SK-N-SH (cell line): Measurements from ENCODE around the gene GNPTAB. TPM values are rescaled to one million over a fixed set of nuclear protein-coding genes. Genes with fewer than 3 reads are reported as not detected.

Experiments used
- CTCF ChIA-PET: fragments of 300-600, 350-600 bp; formaldehyde crosslinking; extraction: SDS; loops from one replicate; lab custom pipeline; 2021; lab: Yijun Ruan, JAX
- POLR2A ChIA-PET: fragments of 350-600 bp; sonication (Branson Sonifier 250); formaldehyde crosslinking; extraction: SDS; loops from one replicate; lab custom pipeline; 2020; ENCODE audit warnings: antibody characterized with exemption, inconsistent platforms; lab: Yijun Ruan, JAX
- DNase-seq: peaks from one replicate; pipeline ENCODE4 v3.0.0; 2012
- H2AFZ ChIP-seq: fragments of 200-600 bp; sonication (generic); 2 replicates; pipeline ENCODE4 v1.8.1; 2016; ENCODE audit warnings: antibody characterized with exemption, mild to moderate bottlenecking, low read depth
- H3F3A ChIP-seq: fragments of 200-600 bp; sonication (generic); replicated peaks from 2 replicates; pipeline ENCODE3; 2016; ENCODE audit warnings: antibody characterized with exemption, mild to moderate bottlenecking; ENCODE audit not compliant: insufficient read depth
- H3K27ac ChIP-seq, 2 experiments: fragments of 200-500 bp in 1 of 2; fragments of 200-600 bp in 1 of 2; sonication (Bioruptor generic) in 1 of 2; sonication (generic), shearing (Covaris generic) in 1 of 2; 2 replicates each; pipeline versions ENCODE4 v1.5.1 to v1.6.1; 2014 to 2016; ENCODE audit warnings: low read depth in 2 of 2, inconsistent platforms in 1 of 2, low read length in 1 of 2, mild to moderate bottlenecking in 1 of 2, mixed read lengths in 1 of 2
- H3K27me3 ChIP-seq: fragments of 200-600 bp; sonication (generic), shearing (Covaris generic); 2 replicates; pipeline ENCODE4 v1.6.1; 2016; ENCODE audit warnings: mixed run types; ENCODE audit not compliant: insufficient read depth
- H3K36me3 ChIP-seq, 2 experiments: fragments of 200-500 bp in 1 of 2; fragments of 200-600 bp in 1 of 2; sonication (Bioruptor generic) in 1 of 2; sonication (generic) in 1 of 2; replicated peaks in 1 of 2; 2 replicates each; pipeline versions ENCODE3 to v1.5.1; 2014 to 2016; ENCODE audit warnings: low read length in 1 of 2, mild to moderate bottlenecking in 1 of 2; ENCODE audit not compliant: insufficient read depth in 2 of 2, control insufficient read depth in 1 of 2
- H3K4me1 ChIP-seq, 2 experiments: fragments of 200-500 bp in 1 of 2; fragments of 200-600 bp in 1 of 2; sonication (Bioruptor generic) in 1 of 2; sonication (generic), shearing (Covaris generic) in 1 of 2; 2 replicates each; pipeline versions ENCODE4 v1.5.1 to v1.6.1; 2014 to 2016; ENCODE audit warnings: low read depth in 1 of 2, low read length in 1 of 2, mixed run types in 1 of 2; ENCODE audit not compliant: insufficient read depth in 2 of 2, control insufficient read depth in 1 of 2
- H3K4me2 ChIP-seq: fragments of 200-600 bp; sonication (generic), shearing (Covaris generic); 2 replicates; pipeline ENCODE4 v1.6.1; 2017; ENCODE audit warnings: mixed run types
- H3K4me3 ChIP-seq, 2 experiments: fragments of 200-500 bp in 1 of 2; fragments of 200-600 bp in 1 of 2; sonication (Bioruptor generic) in 1 of 2; sonication (generic), shearing (Covaris generic) in 1 of 2; 2 replicates each; pipeline versions ENCODE4 v1.5.1 to v1.8.1; 2014 to 2016; ENCODE audit warnings: low read depth in 2 of 2, inconsistent platforms in 1 of 2, low read length in 1 of 2, mild to moderate bottlenecking in 1 of 2, mixed read lengths in 1 of 2, moderate library complexity in 1 of 2
- H3K79me2 ChIP-seq: fragments of 200-600 bp; sonication (generic); 2 replicates; pipeline ENCODE4 v1.8.1; 2017; ENCODE audit warnings: mild to moderate bottlenecking; ENCODE audit not compliant: insufficient read depth
- H3K9ac ChIP-seq: fragments of 200-600 bp; sonication (generic); 2 replicates; pipeline ENCODE4 v1.6.1; 2017; ENCODE audit warnings: mixed run types
- H3K9me2 ChIP-seq: fragments of 200-600 bp; sonication (generic); 2 replicates; pipeline ENCODE4 v1.6.1; 2017; ENCODE audit warnings: mixed run types
- H3K9me3 ChIP-seq: fragments of 200-600 bp; sonication (generic); 2 replicates; pipeline ENCODE4 v1.6.1; 2017; ENCODE audit warnings: mixed run types, mild to moderate bottlenecking, moderate library complexity
- H4K20me1 ChIP-seq: fragments of 200-600 bp; sonication (generic); 2 replicates; pipeline ENCODE4 v1.6.1; 2017; ENCODE audit warnings: mild to moderate bottlenecking, mixed run types; ENCODE audit not compliant: insufficient read depth
- CHD2 ChIP-seq: fragments of 150-350 bp; IDR thresholded peaks from 2 replicates; pipeline ENCODE4 v1.6.1; 2018; ENCODE audit warnings: low read length; ENCODE audit not compliant: partially characterized antibody
- ELF1 ChIP-seq: IDR thresholded peaks from 2 replicates; pipeline ENCODE4 v1.4.0; 2012
- EP300 ChIP-seq, 2 experiments: IDR thresholded peaks; 2 replicates each; pipeline versions ENCODE4 v1.4.0 to v1.6.1; 2012; ENCODE audit warnings: borderline replicate concordance in 1 of 2, low read depth in 1 of 2, low read length in 1 of 2
- GABPA ChIP-seq: IDR thresholded peaks from 2 replicates; pipeline ENCODE4 v1.4.0; 2012; ENCODE audit warnings: low read depth, mild to moderate bottlenecking
- NFIC ChIP-seq: IDR thresholded peaks from 2 replicates; pipeline ENCODE4 v1.4.0; 2012; ENCODE audit warnings: borderline replicate concordance
- NRF1 ChIP-seq: IDR thresholded peaks from 2 replicates; pipeline ENCODE4 v1.6.1; 2012; ENCODE audit warnings: low read depth, mild to moderate bottlenecking, low read length
- POLR2AphosphoS5 ChIP-seq: IDR thresholded peaks from 2 replicates; pipeline ENCODE4 v1.6.1; 2012; ENCODE audit warnings: low read depth, low read length
- RAD21 ChIP-seq: IDR thresholded peaks from 2 replicates; pipeline ENCODE4 v1.6.1; 2012; ENCODE audit warnings: mild to moderate bottlenecking, low read length
- RCOR1 ChIP-seq: fragments of 150-350 bp; IDR thresholded peaks from 2 replicates; pipeline ENCODE4 v1.6.1; 2017; ENCODE audit warnings: antibody characterized with exemption, low read length
- RFX5 ChIP-seq: IDR thresholded peaks from 2 replicates; pipeline ENCODE4 v1.6.1; 2012; ENCODE audit warnings: mild to moderate bottlenecking, improper control_type of control experiment, low read length
- SMC3 ChIP-seq: IDR thresholded peaks from 2 replicates; pipeline ENCODE4 v1.6.1; 2012; ENCODE audit warnings: low read depth, low read length, improper control_type of control experiment
- TAF1 ChIP-seq: IDR thresholded peaks from 2 replicates; pipeline ENCODE4 v1.6.1; 2012; ENCODE audit warnings: low read depth, mild to moderate bottlenecking, low read length, moderate library complexity, borderline replicate concordance
- TCF12 ChIP-seq: IDR thresholded peaks from 2 replicates; pipeline ENCODE4 v1.4.0; 2012
- WGBS: methylation state at CpG from one replicate; pipeline ENCODE4 v1.1.6; 2017; ENCODE audit warnings: low lambda C conversion rate; 5-methylcytosine and 5-hydroxymethylcytosine counted together
- polyA plus RNA-seq, 3 experiments: library from polyadenylated mRNA; depleted of rRNA; stranded (reverse); fragments of >200 nt; gene quantifications; 2 replicates each; pipeline ENCODE4 v1.2.3, GENCODE V29; 2012
- TF ChIP-seq, protein P1 (sequence below): IDR thresholded peaks from 2 replicates; pipeline ENCODE4; 2012
- TF ChIP-seq, protein P2 (sequence below): IDR thresholded peaks from 2 replicates; pipeline ENCODE4 v1.6.1; 2012; ENCODE audit warnings: mild to moderate bottlenecking, low read depth, low read length, moderate library complexity

Gene GNPTAB
- polyA plus RNA-seq, 1 of the 3 experiments (the other 2 are of a cell fraction) = 18.8 TPM

DNA sequence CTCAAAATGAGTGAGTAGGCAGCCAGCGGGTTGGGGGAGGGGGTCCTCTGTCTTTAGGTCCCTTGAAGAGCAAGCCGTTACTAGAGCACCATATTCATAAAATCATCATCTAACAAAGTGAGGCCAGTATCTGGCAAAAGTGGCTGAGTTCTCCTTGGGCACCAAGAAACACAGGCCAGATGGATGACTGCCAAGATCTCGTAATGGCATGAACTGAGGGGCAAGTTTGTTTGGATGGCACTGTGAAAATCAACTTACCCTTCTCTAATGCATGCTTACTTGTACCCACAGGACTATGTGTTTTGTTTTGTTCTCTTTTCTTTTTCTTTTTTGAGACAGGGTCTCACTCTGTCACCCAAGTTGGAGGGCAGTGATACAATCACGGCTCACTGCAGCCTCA is 41.6 kb downstream of the GNPTAB start:
- no peaks in the 10 kb centered on the region for H3K9me3 ChIP-seq
- H3K4me2 ChIP-seq = no peak overlapping the region
- no peaks in the 10 kb centered on the region for H3K27me3 ChIP-seq
- no peaks in the 10 kb centered on the region for H3K4me1 ChIP-seq
- DNase-seq = no peak
- CTCF ChIA-PET = interaction anchor here (0.6 kb wide), 1 partner anchor 16 kb away, joined by 4 read pairs; no protein-coding TSS in a partner anchor
- H3K9me2 ChIP-seq = no peaks in the 10 kb centered on the region
- TF ChIP-seq TAF1 (no peak), RCOR1 (no peak), RAD21 (no peak), GABPA (no peak), TCF12 (no peak), NRF1 (no peak), ELF1 (no peak), NFIC (no peak), SMC3 (no peak), POLR2AphosphoS5 (no peak), RFX5 (no peak), CHD2 (no peak), EP300 (IDR thresholded peaks at IDR 0.05; ENCODE audit: borderline replicate concordance in 1 of 2, low read depth in 1 of 2, low read length in 1 of 2) (no peak)
- TF ChIP-seq, protein P1, sequence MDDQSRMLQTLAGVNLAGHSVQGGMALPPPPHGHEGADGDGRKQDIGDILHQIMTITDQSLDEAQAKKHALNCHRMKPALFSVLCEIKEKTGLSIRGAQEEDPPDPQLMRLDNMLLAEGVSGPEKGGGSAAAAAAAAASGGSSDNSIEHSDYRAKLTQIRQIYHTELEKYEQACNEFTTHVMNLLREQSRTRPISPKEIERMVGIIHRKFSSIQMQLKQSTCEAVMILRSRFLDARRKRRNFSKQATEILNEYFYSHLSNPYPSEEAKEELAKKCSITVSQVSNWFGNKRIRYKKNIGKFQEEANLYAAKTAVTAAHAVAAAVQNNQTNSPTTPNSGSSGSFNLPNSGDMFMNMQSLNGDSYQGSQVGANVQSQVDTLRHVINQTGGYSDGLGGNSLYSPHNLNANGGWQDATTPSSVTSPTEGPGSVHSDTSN = no peak
- TF ChIP-seq, protein P2, sequence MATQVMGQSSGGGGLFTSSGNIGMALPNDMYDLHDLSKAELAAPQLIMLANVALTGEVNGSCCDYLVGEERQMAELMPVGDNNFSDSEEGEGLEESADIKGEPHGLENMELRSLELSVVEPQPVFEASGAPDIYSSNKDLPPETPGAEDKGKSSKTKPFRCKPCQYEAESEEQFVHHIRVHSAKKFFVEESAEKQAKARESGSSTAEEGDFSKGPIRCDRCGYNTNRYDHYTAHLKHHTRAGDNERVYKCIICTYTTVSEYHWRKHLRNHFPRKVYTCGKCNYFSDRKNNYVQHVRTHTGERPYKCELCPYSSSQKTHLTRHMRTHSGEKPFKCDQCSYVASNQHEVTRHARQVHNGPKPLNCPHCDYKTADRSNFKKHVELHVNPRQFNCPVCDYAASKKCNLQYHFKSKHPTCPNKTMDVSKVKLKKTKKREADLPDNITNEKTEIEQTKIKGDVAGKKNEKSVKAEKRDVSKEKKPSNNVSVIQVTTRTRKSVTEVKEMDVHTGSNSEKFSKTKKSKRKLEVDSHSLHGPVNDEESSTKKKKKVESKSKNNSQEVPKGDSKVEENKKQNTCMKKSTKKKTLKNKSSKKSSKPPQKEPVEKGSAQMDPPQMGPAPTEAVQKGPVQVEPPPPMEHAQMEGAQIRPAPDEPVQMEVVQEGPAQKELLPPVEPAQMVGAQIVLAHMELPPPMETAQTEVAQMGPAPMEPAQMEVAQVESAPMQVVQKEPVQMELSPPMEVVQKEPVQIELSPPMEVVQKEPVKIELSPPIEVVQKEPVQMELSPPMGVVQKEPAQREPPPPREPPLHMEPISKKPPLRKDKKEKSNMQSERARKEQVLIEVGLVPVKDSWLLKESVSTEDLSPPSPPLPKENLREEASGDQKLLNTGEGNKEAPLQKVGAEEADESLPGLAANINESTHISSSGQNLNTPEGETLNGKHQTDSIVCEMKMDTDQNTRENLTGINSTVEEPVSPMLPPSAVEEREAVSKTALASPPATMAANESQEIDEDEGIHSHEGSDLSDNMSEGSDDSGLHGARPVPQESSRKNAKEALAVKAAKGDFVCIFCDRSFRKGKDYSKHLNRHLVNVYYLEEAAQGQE = no peak
- POLR2A ChIA-PET = no interaction called here
- H3K4me3 ChIP-seq = no peak overlapping the region
- 99% methylated on average over 4 of the region's 4 CpGs for WGBS
- H3K9ac ChIP-seq = no peak overlapping the region
- no peaks in the 10 kb centered on the region for H3K36me3 ChIP-seq
- H3K79me2 ChIP-seq = no peaks in the 10 kb centered on the region
- H4K20me1 ChIP-seq = no peaks in the 10 kb centered on the region
- peaks cover 5% of the 10 kb centered on the region for H3F3A ChIP-seq
- no peak overlapping the region for H2AFZ ChIP-seq
- no peak overlapping the region for H3K27ac ChIP-seq

DNA sequence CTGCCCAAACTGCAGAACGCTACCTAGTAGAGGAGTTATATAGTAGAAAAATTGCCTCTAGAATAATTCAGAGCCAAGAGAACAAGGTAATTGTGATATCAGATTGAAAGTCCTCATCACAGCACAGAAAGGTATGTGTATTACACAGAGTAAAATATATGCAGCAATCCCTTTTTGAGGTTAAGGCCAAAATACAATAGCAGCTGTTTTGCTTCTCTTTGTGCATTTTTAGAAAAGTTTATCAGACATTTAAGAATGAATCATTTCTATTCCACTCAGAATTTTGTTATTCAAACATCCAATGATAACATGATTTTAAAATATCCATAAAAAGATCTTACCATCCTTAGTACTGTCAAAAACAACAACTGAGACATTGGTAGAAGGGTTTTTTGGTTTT is 45.1 kb downstream of the GNPTAB start:
- no peaks in the 10 kb centered on the region for H3K9me2 ChIP-seq
- no peak overlapping the region for H2AFZ ChIP-seq
- no peak overlapping the region for H3K4me2 ChIP-seq
- H3K36me3 ChIP-seq = peaks cover under 1 to 6% of the 10 kb centered on the region in 2 experiments
- CTCF ChIA-PET = interaction anchor here (2.2 to 4.6 kb wide), 2 partner anchors 13 to 45 kb away, joined by 11 to 25 read pairs; partner anchors contain the start of gene GNPTAB
- POLR2A ChIA-PET = no interaction called here
- peaks cover 8% of the 10 kb centered on the region for H3F3A ChIP-seq
- H3K79me2 ChIP-seq = no peaks in the 10 kb centered on the region
- H3K4me3 ChIP-seq = no peak overlapping the region
- no peaks in the 10 kb centered on the region for H3K27me3 ChIP-seq
- no peaks in the 10 kb centered on the region for H4K20me1 ChIP-seq
- DNase-seq = no peak
- TF ChIP-seq CHD2 = no peak
- no peak for TF ChIP-seq GABPA
- 100% methylated on average over 1 of the region's 1 CpG for WGBS
- no peak overlapping the region for H3K9ac ChIP-seq
- 0 out of 4 replicates have a peak overlapping the region, but pooled peaks of 1 of the 2 experiments have one; percentile 6 for H3K27ac ChIP-seq
- H3K9me3 ChIP-seq = no peaks in the 10 kb centered on the region
- no peaks in the 10 kb centered on the region for H3K4me1 ChIP-seq
